ENCODE measurements around the gene SRR.

The SRR gene

DNA sequence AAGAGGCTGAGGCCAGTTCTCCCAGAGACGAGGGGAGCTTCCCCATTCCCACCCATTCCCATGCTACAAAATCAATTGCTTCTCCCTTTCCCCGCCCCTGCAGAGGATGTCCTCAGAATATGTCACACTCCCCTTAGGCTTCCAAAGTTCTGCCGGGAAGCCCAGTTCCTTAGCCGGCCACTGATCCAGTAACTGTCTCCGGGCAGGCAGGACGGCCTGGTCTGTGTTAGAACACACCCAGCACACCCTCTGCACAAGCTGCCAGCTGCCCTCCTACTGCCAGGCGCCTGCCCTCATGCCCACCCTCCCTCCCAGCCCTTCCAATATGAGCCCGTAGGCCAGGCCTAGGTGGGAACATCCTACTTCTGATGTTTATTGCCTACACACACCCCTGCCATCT lies 64.6 kb downstream of the SRR start:
- peaks cover 2% of the 10 kb centered on the region for H3K79me1 ChIP-seq (ENCODE audit: low read depth, low read length)
- no peak overlapping the region for H3K23ac ChIP-seq (ENCODE audit: low read depth, low read length, poor library complexity)
- H2AFZ ChIP-seq (ENCODE audit: low read length): no peak overlapping the region
- no peak overlapping the region for H2BK120ac ChIP-seq (ENCODE audit: low read depth, low read length)
- H4K8ac ChIP-seq (ENCODE audit: low read depth, low read length): no peak overlapping the region
- no peak overlapping the region for H3K18ac ChIP-seq (ENCODE audit: low read length)
- no CpG with 5 or more reads among the region's 8 CpGs for WGBS, 2 donors (ENCODE audit: extremely low coverage in 2 of 2, insufficient read length in 2 of 2, insufficient replicate concordance in 1 of 2)
- H3K9me3 ChIP-seq (replicated peaks in 1 of 2; ENCODE audit: control insufficient read depth in 2 of 2, insufficient read depth in 1 of 2, low read depth in 1 of 2, low read length in 2 of 2): no peaks in the 10 kb centered on the region
- H3K14ac ChIP-seq (ENCODE audit: low read length): no peak overlapping the region
- H2BK12ac ChIP-seq (ENCODE audit: low read length): no peak overlapping the region
- H3K4ac ChIP-seq (ENCODE audit: low read length): no peak overlapping the region
- H2BK5ac ChIP-seq (ENCODE audit: low read length): no peak overlapping the region
- no peaks in the 10 kb centered on the region for H3K27me3 ChIP-seq (ENCODE audit: control insufficient read depth in 3 of 3, insufficient read depth in 3 of 3, low read depth in 1 of 3, low read length in 3 of 3)
- H4K91ac ChIP-seq (ENCODE audit: low read depth, low read length, poor library complexity): no peak overlapping the region
- peaks cover 2 to 9% of the 10 kb centered on the region in 2 donors for H3K4me1 ChIP-seq (ENCODE audit: control insufficient read depth in 2 of 2, insufficient read depth in 1 of 2, low read depth in 1 of 2, low read length in 2 of 2)
- no peak overlapping the region for H3K9ac ChIP-seq (ENCODE audit: low read depth, low read length, poor library complexity)
- H3K36me3 ChIP-seq (replicated peaks in 1 of 2; ENCODE audit: control insufficient read depth in 2 of 2, insufficient read depth in 2 of 2, low read length in 2 of 2): peaks cover 46 to 47% of the 10 kb centered on the region in 2 donors
- H2AK5ac ChIP-seq (ENCODE audit: low read depth, low read length): no peak overlapping the region
- H3K4me3 ChIP-seq (ENCODE audit: low read length in 2 of 2): no peak overlapping the region
- no peak overlapping the region for H3K27ac ChIP-seq (replicated peaks; ENCODE audit: low read length)
- no peak for DNase-seq (ENCODE audit: low spot score)
- H3K4me2 ChIP-seq (ENCODE audit: insufficient read depth, low read length, poor library complexity, severe bottlenecking): no peak overlapping the region
- no peak overlapping the region for H2BK15ac ChIP-seq (ENCODE audit: low read length)

DNA sequence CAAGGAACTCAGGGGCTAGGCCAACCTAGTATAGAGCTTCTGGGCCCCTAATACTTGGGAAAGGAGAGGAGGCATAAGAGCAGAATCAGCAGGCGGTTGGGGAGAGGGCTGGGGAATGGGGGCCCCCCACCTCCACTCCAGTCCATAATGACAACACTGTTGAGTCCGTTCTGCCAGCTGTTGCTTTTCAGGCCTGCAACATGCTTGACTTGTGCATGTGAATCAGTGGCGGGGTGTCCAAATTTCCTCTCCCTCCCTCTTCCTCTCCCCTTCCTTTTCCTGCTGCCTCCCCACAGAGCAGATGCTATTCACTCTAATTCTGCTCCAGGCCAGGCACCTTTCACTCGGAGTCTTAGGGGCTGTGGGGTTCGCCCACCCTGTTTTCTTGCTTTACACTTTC lies 65.3 kb downstream of the SRR start:
- no peak overlapping the region for H2BK12ac ChIP-seq (ENCODE audit: low read length)
- H3K9me3 ChIP-seq (replicated peaks in 1 of 2; ENCODE audit: control insufficient read depth in 2 of 2, insufficient read depth in 1 of 2, low read depth in 1 of 2, low read length in 2 of 2): no peaks in the 10 kb centered on the region
- H3K9ac ChIP-seq (ENCODE audit: low read depth, low read length, poor library complexity): no peak overlapping the region
- H2BK15ac ChIP-seq (ENCODE audit: low read length): no peak overlapping the region
- no peak overlapping the region for H3K4ac ChIP-seq (ENCODE audit: low read length)
- no peak overlapping the region for H4K91ac ChIP-seq (ENCODE audit: low read depth, low read length, poor library complexity)
- no peak for DNase-seq (ENCODE audit: low spot score)
- H3K36me3 ChIP-seq (replicated peaks in 1 of 2; ENCODE audit: control insufficient read depth in 2 of 2, insufficient read depth in 2 of 2, low read length in 2 of 2): peaks cover 40 to 47% of the 10 kb centered on the region in 2 donors
- H2BK5ac ChIP-seq (ENCODE audit: low read length): no peak overlapping the region
- no peak overlapping the region for H4K8ac ChIP-seq (ENCODE audit: low read depth, low read length)
- H3K23ac ChIP-seq (ENCODE audit: low read depth, low read length, poor library complexity): no peak overlapping the region
- no peak overlapping the region for H3K27ac ChIP-seq (replicated peaks; ENCODE audit: low read length)
- peaks cover 2% of the 10 kb centered on the region for H3K79me1 ChIP-seq (ENCODE audit: low read depth, low read length)
- no peak overlapping the region for H2AFZ ChIP-seq (ENCODE audit: low read length)
- H3K4me3 ChIP-seq (ENCODE audit: low read length in 2 of 2): no peak overlapping the region
- no peak overlapping the region for H3K14ac ChIP-seq (ENCODE audit: low read length)
- no CpG with 5 or more reads among the region's 5 CpGs for WGBS, 2 donors (ENCODE audit: extremely low coverage in 2 of 2, insufficient read length in 2 of 2, insufficient replicate concordance in 1 of 2)
- no peak overlapping the region for H2AK5ac ChIP-seq (ENCODE audit: low read depth, low read length)
- H3K4me1 ChIP-seq (ENCODE audit: control insufficient read depth in 2 of 2, insufficient read depth in 1 of 2, low read depth in 1 of 2, low read length in 2 of 2): peaks cover 2 to 9% of the 10 kb centered on the region in 2 donors
- H3K4me2 ChIP-seq (ENCODE audit: insufficient read depth, low read length, poor library complexity, severe bottlenecking): no peak overlapping the region
- no peaks in the 10 kb centered on the region for H3K27me3 ChIP-seq (ENCODE audit: control insufficient read depth in 3 of 3, insufficient read depth in 3 of 3, low read depth in 1 of 3, low read length in 3 of 3)
- H2BK120ac ChIP-seq (ENCODE audit: low read depth, low read length): no peak overlapping the region
- no peak overlapping the region for H3K18ac ChIP-seq (ENCODE audit: low read length)

DNA sequence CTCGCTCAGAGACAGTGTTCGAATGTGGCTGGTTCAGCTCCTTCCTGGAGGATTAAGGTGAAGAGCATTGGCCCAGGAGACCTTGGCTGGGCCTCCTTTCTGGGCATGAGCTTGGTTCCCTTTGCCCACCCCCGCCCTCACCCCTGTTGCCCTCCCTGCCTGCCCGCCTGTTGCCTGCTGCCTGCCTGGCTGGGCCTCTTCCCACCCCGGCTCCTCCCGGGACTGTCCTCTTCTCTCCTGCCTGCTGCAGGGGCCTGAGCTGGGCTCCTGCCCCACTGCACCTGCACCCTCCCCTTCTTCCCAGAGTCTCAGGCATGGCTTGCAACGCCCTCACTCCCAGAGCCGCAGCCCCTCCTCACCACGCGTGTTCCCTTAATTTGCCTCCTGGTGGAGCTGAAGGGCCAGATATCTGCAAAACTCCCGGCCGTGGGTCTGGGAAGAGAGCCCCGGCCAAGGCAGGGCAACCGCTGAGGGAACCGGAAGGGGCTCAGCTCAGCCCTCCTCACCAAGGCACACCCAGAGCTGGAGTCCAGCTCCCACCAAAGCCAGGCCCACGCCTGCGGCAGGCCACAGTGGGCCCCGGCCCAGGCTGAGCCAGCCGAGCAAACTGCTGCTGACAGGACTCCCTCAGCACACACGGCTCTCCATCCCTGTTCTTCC lies 65.9 kb downstream of the SRR start:
- no peak overlapping the region for H3K27ac ChIP-seq (replicated peaks; ENCODE audit: low read length)

DNA sequence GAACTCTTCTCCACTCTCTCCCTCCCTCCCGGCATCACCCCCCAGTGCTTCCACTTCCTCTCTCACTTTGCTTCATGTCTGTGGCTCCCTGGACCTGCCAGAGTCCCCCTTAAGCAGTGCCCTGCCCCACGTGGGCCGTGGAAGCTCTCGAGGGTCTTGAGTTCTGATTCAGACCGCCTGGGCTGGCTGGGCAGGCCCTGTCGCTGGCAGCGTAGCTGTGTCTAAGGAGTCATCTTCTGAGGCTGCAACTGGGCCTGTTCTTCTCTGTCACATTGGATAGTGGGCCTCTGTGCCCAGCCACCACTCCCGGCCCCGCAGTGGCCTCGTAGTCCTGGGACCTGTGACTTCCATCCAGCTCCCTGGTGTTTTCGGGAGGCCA lies 66.5 kb downstream of the SRR start:
- Histone ChIP-seq H3K27ac (replicated peaks; ENCODE audit: low read length) (no peak overlapping the region), H3K14ac (ENCODE audit: low read length) (no peak overlapping the region), H3K23ac (ENCODE audit: low read depth, low read length, poor library complexity) (no peak overlapping the region), H2BK12ac (ENCODE audit: low read length) (no peak overlapping the region), H2AK5ac (ENCODE audit: low read depth, low read length) (no peak overlapping the region), H2BK120ac (ENCODE audit: low read depth, low read length) (no peak overlapping the region), H3K4me1 (ENCODE audit: control insufficient read depth in 2 of 2, insufficient read depth in 1 of 2, low read depth in 1 of 2, low read length in 2 of 2) (peaks cover 2 to 9% of the 10 kb centered on the region in 2 donors), H4K91ac (ENCODE audit: low read depth, low read length, poor library complexity) (no peak overlapping the region), H3K27me3 (ENCODE audit: control insufficient read depth in 3 of 3, insufficient read depth in 3 of 3, low read depth in 1 of 3, low read length in 3 of 3) (no peaks in the 10 kb centered on the region), H3K4me3 (ENCODE audit: low read length in 2 of 2) (no peak overlapping the region), H4K8ac (ENCODE audit: low read depth, low read length) (no peak overlapping the region), H3K4ac (ENCODE audit: low read length) (no peak overlapping the region), H3K18ac (ENCODE audit: low read length) (no peak overlapping the region), H3K9ac (ENCODE audit: low read depth, low read length, poor library complexity) (peak overlapping the region; percentile 9), H3K4me2 (ENCODE audit: insufficient read depth, low read length, poor library complexity, severe bottlenecking) (no peak overlapping the region), H3K9me3 (replicated peaks in 1 of 2; ENCODE audit: control insufficient read depth in 2 of 2, insufficient read depth in 1 of 2, low read depth in 1 of 2, low read length in 2 of 2) (no peaks in the 10 kb centered on the region), H2BK5ac (ENCODE audit: low read length) (peak overlapping the region; percentile 43), H3K36me3 (replicated peaks in 1 of 2; ENCODE audit: control insufficient read depth in 2 of 2, insufficient read depth in 2 of 2, low read length in 2 of 2) (peaks cover 28 to 47% of the 10 kb centered on the region in 2 donors), H2BK15ac (ENCODE audit: low read length) (no peak overlapping the region), H3K79me1 (ENCODE audit: low read depth, low read length) (no peaks in the 10 kb centered on the region), H2AFZ (ENCODE audit: low read length) (no peak overlapping the region)
- no CpG with 5 or more reads among the region's 11 CpGs for WGBS, 2 donors (ENCODE audit: extremely low coverage in 2 of 2, insufficient read length in 2 of 2, insufficient replicate concordance in 1 of 2)
- DNase-seq (ENCODE audit: low spot score): no peak

More for the DNA sequence above, 65.9 kb downstream of the SRR start:
- H2AK5ac ChIP-seq (ENCODE audit: low read depth, low read length): no peak overlapping the region
- H3K79me1 ChIP-seq (ENCODE audit: low read depth, low read length): no peaks in the 10 kb centered on the region
- peaks cover 33 to 47% of the 10 kb centered on the region in 2 donors for H3K36me3 ChIP-seq (replicated peaks in 1 of 2; ENCODE audit: control insufficient read depth in 2 of 2, insufficient read depth in 2 of 2, low read length in 2 of 2)
- H3K23ac ChIP-seq (ENCODE audit: low read depth, low read length, poor library complexity): no peak overlapping the region
- no peak overlapping the region for H2AFZ ChIP-seq (ENCODE audit: low read length)
- H4K91ac ChIP-seq (ENCODE audit: low read depth, low read length, poor library complexity): no peak overlapping the region
- peaks cover 2 to 9% of the 10 kb centered on the region in 2 donors for H3K4me1 ChIP-seq (ENCODE audit: control insufficient read depth in 2 of 2, insufficient read depth in 1 of 2, low read depth in 1 of 2, low read length in 2 of 2)
- no peak overlapping the region for H3K4me3 ChIP-seq (ENCODE audit: low read length in 2 of 2)
- H3K9me3 ChIP-seq (replicated peaks in 1 of 2; ENCODE audit: control insufficient read depth in 2 of 2, insufficient read depth in 1 of 2, low read depth in 1 of 2, low read length in 2 of 2): no peaks in the 10 kb centered on the region
- H2BK5ac ChIP-seq (ENCODE audit: low read length): peak overlapping the region; percentile 43
- no peak overlapping the region for H3K14ac ChIP-seq (ENCODE audit: low read length)
- no peak overlapping the region for H3K4me2 ChIP-seq (ENCODE audit: insufficient read depth, low read length, poor library complexity, severe bottlenecking)
- H3K9ac ChIP-seq (ENCODE audit: low read depth, low read length, poor library complexity): peak overlapping the region; percentile 47
- peak overlapping the region; percentile 67 for H3K18ac ChIP-seq (ENCODE audit: low read length)
- H3K27me3 ChIP-seq (ENCODE audit: control insufficient read depth in 3 of 3, insufficient read depth in 3 of 3, low read depth in 1 of 3, low read length in 3 of 3): no peaks in the 10 kb centered on the region
- no peak for DNase-seq (ENCODE audit: low spot score)
- no peak overlapping the region for H2BK120ac ChIP-seq (ENCODE audit: low read depth, low read length)
- H2BK15ac ChIP-seq (ENCODE audit: low read length): no peak overlapping the region
- H4K8ac ChIP-seq (ENCODE audit: low read depth, low read length): no peak overlapping the region
- H2BK12ac ChIP-seq (ENCODE audit: low read length): no peak overlapping the region
- no CpG with 5 or more reads among the region's 20 CpGs for WGBS, 2 donors (ENCODE audit: extremely low coverage in 2 of 2, insufficient read length in 2 of 2, insufficient replicate concordance in 1 of 2)
- H3K4ac ChIP-seq (ENCODE audit: low read length): no peak overlapping the region

Measured in neuronal stem cell (in vitro differentiated cells).